ENCODE measurements around the gene VWF.
"Not testable (repeated sequence)": the region's sequence is repeated elsewhere in the genome, so short reads cannot be mapped to it uniquely, and the experiment has no call there.

The VWF gene

DNA sequence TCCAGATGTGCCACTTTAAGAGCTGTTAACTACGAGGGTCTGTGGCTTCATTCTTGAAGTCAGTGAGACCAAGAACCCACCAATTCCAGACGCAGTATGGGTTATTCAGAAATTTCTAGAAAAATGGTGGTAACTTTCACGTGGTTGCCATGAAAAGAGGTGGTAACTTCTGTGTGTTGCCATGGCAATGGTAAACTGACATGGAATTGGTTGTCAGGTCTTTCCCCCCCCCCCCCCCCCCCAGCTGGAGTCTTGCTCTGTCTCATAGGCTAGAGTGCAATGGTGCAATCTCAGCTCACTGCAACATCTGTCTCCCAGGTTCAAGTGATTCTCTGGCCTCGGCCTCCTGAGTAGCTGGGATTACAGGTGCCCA, 18.8 kb upstream of the VWF start:
- no peak for DNase-seq

DNA sequence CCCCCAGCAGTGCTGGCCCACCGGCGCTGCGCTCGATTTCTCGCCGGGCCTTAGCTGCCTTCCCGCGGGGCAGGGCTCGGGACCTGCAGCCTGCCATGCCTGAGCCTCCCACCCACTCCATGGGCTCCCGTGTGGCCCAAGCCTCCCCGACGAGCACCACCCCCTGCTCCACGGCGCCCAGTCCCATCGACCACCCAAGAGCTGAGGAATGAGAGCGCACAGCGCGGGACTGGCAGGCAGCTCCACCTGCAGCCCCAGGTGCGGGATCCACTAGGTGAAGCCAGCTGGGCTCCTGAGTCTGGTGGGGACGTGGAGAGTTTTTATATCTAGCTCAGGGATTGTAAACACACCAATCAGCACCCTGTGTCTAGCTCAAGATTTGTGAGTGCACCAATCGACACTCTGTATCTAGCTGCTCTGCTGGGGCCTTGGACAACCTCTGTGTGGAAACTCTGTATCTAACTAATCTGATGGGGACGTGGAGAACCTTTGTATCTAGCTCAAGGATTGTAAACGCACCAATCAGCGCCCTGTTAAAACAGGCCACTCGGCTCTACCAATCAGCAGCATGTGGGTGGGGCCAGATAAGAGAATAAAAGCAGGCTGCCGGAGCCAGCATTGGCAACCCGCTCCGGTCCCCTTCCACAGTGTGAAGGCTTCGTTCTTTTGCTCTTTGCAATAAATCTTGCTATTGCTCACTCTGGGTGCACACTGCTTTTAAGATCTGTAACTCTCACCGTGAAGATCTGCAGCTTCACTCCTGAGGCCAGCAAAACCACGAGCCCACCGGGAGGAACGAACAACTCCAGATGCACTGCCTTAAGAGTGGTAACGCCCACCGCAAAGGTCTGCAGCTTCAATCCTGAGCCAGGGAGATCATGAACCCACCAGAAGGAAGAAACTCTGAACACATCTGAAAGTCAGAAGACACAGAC, 18.2 kb upstream of the VWF start:
- DNase-seq = not testable (repeated sequence)

DNA sequence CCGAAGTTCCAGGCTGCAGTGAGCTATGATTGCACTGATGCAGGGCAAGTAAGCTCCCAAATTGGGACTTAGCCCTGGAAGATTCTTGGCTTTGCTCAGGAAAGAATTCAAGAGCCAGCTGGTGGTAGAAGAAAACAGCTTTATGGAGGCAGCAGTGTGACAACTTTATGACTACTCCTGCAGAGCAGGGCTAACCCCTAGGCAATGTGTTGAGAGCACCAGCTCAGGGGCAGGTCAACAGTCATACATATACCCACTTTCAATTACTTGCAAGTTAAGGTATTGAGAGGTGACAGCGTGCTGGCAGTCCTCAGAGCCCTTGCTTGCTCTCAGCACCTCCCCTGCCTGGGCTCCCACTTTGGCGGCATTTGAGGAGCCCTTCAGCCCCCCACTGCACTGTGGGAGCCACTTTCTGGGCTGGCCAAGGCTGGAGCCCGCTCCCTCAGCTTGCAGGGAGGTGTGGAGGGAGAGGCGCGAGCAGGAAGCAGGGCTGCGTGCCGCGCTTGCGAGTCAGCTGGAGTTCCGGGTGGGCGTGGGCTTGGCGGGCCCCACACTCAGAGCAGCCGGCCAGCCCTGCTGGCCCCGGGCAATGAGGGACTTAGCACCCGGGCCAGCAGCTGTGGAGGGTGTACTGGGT, 17.4 kb upstream of the VWF start:
- not testable (repeated sequence) for DNase-seq

DNA sequence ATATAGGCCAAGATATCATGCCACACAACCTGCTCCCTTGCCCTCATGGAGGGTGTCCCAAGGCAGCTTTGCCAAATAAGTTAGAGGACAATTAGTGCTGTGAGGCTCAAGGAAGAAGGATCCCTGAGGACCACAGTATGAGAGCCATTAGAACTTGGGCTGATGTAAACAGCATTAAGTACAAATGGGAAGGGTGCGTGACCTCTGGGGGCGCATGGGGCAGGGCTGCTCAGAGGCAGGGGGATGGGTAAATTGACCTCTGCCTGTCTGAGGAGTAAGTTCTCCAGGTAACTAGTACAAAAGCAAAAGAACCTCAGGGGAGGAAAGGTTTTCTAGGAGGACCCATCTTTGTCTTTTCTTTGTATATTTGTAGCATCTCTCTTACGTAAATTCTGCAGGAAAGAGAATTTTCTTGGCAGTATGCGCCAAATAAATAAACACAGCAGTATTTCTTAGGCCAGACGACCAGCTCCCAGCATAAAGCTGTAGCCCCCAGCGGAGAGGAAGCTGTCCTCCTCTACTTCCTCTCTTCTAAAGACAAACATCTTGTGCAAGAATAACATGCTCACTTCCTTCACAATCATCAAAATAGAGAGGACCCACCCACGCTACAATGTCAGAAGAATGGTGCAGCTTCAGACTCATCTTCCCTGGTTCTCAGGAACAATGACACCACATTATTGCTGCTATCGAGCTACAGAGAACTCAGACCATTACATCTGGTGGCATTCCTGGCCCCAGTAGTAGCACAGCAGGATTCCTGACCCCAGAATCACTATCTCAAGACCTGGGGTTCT, 16.4 kb upstream of the VWF start:
- peak in 1 of 2 donors; percentile 20 for DNase-seq

DNA sequence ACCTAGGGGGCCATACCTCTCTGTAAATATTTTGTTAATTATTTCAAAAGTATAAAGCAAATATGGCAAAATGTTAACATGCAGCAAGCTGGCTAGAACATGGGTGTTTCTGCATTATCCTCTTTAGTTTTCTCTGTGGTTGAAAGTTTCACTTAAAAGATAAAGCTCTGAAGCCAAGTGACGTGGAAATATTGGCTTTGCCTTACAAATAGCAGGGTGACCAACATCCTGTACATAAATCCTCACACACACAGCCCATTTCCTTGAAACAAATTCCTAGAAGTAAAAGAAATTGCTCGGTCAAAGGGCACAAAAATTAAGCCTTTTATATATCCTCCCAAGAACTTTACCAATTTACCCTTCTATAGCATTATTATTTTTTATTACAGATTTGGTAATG, 10.6 kb upstream of the VWF start:
- no peak for DNase-seq

DNA sequence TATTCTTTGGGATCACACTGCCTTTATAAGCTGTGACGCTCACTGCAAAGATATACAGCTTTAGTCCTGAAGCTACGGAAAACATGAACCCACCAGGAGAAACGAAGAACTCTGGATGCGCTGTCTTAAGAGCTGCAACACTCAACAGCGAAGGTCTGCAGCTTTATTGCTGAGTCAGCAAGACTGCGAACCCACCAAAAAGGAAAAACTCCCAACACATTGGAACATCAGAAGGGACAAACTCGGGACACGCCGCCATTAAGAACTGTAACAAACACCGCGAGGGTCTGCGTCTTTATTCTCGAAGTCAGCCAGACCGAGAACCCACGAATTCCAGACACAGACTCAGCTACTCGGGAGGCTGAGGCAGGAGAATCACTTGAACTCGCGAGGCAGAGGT, 9.2 kb upstream of the VWF start:
- no peak for DNase-seq

DNA sequence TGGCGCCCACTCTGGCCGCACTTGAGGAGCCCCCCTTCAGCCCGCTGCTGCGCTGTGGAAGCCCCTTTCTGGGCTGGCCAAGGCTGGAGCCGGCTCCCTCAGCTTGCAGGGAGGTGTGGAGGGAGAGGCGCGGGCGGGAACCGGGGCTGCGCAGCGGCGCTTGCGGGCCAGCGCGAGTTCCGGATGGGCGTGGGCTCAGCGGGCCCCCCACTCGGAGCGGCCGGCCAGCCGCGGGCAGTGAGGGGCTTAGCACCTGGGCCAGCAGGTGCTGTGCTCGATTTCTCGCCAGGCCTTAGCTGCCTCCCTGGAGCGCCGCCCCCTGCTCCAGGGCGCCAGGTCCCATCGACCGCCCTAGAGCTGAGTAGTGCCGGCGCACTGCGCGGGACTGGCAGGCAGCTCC, 8.0 kb upstream of the VWF start:
- no peak for DNase-seq

DNA sequence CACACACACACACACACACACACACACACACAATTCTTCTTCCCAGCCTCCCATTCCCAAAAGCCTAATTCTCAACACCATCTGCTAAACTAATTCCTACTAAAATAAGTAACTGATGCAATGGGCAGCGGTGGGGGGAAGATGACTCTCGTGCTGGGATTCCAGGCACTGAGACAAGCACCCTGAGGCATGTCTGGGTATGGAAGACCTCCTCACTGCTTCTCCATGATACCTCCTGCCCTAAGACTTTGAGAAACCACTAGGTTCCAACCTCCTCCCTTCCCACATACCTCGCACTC, 789 bp upstream of the VWF start:
- DNase-seq = no peak

DNA sequence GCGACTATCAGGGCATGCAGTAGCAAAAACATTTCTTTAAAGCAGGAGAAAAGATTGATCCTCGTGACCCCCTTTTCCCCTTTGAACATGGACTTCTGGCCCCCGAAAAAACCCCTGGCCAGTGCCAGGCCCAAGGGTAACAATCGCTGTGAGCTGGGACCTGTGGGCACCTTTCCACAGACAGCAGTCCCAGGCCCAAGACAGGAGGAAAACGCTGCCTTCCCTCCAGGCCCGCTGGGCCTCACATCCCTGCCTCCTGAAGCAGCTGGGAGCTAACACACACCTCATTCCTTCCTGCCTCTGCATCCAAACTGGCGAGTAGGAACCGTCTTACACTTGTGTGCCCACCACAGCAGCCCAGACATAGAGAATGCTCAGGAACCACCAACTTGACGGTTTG, 1.2 kb downstream of the VWF start:
- DNase-seq = no peak

DNA sequence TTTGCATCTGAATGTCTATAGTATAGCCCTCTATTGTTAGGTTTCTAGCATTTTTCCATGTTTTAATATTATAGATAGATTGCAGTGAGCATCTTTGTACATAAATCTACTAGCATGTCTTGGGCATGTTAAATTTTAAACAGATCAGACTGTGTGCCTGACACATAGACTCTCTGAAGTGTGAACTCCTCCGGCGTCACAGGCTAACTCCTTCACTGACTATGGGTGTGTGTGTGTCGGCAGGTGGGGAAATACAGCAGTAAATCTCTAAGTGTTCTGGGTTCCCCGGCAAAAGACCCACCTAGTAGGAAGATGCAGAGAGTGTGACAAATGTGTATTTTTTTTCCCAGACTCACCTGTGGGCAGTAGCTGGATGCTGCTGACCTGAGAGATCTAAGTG, 2.3 kb downstream of the VWF start:
- DNase-seq = no peak

DNA sequence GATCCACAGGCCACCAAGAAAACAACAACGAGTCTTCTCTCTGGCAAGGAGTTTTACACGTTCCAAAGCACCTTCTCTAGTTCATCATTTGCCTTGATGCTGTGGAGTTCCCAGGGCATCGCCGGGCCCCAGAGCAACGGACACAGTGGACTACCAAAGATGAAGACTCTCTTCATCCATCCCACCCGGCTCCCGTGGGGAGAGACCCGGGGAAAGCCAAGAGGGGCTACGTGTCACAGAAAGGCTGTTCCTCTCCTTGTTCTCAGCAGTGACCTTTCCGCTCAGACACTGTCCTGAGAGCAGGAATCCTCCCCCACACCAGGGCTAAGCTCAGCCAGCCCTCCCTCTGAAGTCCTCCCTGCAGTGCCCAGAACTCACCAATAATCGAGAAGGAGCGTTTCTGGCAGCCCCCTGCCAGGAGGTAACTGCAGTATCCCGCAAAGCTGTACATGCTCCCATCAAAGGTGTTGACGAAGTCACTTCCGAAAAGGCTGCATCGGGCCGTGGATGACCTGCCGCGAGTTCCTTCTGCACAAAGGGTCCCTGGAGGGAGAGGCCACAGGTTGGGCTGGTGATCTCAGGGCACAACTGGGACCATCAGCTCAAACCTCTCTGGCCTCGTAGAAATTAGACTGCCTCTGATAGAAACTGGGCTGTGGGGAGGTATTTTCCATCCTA, 3.5 kb downstream of the VWF start:
- no peak for DNase-seq

DNA sequence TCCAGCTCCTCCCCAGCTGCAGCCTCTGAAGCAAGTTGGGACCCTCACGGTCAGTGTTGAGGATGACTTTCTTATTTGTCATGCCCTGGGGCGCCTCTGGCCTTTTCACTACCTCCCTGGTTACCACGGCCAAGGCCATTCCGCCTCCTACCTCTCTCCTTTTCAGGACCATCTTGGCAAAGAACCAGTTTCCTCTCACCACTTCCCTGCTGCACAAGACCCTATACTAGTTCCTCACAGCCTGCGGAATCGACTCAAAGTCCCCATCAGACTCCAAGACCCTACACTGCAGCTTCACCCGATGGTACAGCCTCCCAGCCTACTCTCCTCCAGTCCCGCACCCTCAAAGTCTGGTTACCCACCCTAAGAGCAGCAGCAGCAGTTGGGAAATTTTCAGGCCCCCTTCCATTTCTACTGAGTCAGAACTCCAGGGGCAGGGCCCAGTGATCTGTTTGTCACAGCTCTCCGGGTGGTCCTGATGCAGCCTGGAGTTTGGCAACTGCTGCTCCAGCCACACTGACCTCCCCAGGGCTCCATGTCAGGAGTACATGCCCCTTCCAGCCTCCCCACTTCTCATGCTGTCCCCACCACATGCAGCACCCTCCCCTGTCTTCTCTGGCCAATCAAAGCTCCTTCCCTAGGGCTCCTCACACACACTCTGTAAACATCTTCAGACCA, 5.4 kb downstream of the VWF start:
- DNase-seq = no peak

DNA sequence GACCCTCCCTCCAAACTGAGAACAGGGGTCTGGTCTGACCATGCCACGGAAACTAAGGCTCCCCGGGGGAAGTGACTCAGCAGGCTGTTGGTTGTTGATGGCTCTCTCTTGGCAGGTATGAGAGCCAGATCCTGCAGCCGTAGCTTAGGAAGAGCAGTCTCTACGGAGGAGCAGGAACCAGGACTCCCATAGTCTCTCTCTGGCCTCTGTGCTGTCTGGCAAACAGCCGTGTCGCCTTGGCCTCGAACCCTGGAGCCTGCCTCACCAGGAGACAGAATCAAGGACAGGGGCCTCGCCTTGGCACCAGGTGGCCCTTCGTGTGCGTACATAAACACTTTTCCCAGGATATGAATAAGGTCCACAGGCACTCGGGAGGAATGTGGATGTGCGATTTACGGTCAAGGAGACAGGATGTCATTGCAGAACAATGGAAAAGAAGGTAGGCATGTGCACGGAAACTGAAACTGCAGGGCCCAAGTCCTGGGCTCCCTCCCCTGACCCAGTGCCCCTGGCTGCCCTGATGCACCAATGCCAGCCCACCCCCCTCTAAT, 7.9 kb downstream of the VWF start:
- DNase-seq = no peak

DNA sequence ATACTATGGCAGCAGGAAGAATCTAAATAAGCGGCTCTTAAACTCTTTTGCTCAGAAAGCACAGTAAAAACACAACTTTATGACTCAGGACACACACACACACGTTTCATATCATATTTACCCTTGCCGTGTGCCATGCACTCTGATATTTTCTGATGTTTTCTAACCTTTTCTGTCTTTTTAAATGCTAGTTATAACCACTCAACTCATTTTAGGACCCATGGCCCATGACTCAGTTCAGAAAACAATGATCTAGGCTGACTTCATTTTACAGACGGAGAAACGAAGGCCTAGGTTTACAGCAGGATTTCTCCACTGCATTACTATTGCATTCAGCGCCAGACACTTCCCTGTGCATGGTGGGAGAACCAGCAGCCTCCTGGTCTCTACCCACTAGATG, 9.1 kb downstream of the VWF start:
- DNase-seq = no peak

DNA sequence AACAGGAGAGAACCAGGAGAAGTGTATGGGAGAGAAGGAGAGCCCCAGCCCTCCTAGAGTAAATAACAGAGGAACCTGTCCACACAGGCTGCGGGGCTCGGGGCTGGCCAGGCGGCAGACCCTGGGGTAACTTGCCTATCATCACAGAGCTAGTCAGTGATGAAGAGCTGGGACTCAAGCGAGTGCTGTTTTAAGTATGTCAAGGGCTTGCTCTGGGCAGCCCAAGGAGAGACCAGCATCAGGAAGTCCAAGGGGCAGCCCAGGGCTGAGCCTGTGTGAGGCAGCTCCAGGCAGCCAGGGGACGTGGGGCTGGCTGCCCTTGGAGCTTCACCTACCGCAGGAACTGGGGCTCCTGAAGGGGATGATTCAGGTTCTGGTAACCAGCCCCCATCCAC, 10.0 kb downstream of the VWF start:
- no peak for DNase-seq

DNA sequence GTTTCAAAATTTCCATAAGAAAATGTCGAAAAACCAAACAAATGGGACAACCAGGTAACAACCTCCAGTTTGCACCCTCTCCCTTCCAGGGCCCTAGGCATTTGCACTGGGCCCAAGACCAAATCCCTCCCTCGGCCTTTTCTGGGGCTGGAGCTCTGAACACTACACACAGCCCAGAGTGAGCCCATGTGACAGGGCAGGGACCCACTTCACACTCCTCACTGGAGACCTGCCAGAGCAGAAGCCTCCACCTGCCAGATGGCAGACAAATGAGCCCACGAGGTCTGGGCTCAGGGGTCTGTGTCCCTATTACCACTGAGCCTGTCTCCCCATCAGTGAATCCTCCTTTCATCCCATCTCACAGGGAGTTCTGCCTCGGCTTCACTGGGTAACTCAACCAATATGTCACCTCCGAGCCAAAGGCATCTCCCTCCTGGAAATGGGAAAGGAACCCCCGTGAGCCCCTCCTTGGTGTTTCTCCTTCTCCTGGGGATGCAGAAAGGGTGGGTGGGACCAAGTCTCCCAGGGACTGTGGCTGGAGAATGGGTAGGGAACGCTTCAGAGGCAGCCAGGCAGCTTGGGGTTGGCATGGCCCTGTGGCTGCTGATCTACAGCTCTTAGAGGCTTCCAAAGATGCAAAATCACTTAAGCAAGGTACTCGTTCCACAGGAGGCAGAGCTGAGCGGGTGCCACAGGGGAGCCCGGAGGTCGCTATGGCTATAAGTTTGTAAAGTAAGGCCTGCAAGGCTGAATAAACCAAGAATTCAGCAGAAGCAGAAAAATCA, 10.6 kb downstream of the VWF start:
- DNase-seq = no peak

DNA sequence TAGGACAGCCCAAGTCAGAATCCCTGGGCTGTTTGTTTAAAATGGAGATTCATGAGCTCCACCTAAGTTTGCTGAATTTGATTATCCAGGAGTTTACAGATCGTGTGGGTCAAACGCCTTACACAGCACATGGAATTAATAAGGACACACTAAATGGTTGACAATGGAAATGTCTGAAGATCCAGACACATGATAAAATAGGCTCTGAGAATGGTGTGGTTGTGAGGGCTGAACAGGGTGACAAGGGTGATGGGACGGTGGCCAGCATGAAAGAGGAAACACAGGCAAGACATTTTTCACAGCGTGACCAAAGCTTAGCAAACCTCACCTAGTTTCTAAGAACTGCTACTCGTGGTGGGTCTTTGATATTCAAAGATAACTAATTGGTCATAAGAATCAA, 12.5 kb downstream of the VWF start:
- no peak for DNase-seq

DNA sequence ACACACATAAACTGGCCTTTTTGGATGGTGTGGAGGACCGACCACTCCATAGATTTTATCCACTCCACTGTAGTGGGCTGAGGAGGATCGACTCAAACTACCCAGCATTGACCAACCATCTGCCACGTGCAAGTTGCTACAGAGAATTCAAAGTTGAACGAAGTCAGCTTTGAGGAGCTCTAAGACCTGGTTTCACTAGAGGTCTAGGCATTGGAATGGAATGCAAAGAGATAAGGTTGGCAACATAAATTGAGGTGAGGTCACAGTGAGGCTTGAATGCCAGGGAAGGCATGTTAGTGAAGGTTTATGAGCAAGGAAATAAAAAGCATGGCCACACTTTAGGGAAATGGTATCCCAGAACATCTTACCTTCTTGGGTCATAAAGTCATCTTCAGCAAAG, 14.5 kb downstream of the VWF start:
- DNase-seq = no peak

DNA sequence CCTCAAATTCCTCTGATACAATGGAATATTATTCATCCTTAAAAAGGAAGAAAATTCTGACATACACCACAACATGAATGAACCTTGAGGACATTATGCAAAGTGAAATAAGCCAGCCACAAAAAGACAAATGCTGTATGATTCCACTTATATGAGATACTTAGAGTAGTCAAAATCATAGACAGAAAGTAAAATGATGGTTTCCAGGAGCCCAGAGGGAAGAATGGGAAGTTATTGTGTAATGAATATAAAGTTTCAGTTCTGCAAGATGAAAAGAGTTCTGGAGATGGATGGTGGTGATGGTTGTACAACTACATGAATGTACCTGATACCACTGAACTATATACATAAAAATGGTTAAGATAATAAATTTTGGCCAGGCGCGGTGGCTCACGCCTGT, 18.3 kb downstream of the VWF start:
- no peak for DNase-seq

DNA sequence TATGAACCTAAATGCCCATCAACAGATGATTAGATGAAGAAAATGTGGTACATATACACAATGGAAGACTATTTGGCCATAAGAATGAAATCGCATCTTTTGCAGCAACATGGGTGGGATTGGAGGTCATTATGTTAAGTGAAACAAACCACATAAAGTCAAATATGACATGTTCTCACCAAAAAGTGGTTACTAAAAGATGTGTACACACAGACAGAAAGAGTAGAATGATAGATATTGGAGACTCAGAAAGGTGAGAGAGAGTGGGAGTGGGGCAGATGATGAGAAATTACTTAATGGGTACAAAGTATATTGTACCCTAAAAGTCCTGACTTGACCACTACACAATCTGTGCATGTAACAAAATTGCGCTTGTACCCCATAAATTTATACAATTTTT, 19.6 kb downstream of the VWF start:
- DNase-seq = no peak

DNA sequence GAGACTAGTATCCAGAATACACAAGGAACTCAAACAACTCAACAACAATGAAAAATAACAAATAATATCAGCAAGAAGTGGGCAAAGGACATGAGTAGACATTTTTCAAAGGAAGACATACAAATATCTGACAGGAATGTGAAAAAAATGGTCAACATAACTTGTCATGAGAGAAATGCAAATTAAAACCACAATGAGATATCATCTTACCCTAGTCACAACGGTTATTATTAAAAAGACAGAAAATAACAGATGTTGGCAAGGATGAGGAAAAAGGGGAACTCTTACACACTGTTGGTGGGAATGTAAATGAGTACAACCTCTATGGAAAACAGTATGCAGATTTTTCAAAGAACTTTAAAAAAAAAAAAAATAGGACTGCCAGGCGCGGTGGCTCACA, 20.4 kb downstream of the VWF start:
- DNase-seq = no peak

DNA sequence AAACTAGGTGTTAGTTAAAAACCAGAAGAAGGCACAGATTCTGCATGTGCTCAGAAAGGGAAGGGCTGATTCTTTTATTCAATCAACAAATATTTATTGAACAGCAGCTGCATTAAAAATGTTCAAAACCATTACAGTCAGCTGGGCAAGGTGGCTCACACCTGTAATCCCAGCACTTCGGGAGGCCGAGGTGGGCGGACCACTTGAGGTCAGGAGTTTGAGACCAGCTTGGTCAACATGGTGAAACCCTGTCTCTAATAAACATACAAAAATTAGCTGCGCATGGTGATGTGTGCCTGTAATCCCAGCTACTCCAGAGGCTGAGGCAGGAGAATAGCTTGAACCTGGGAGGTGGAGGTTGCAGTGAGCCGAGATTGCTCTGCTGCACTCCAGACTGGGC, 22.4 kb downstream of the VWF start:
- not testable (repeated sequence) for DNase-seq
